T-helper 1 cell (primary cell): ENCODE results near the gene PELI1.

ENCODE experiments used
- DNase-seq, 5 donors: peaks; one replicate each; pipeline ENCODE4 v3.0.0-alpha.2; 2012 to 2020
- total RNA-seq, 4 donors: gene quantifications; one replicate each; lab custom pipeline; 2026; lab: John Stamatoyannopoulos, UW

Gene PELI1
- 157 to 319 (median 220) reads per million in 4 donors for total RNA-seq

GRCh38 chr2:64144057-64145013, at the start of gene PELI1:
Gene PELI1, minus strand, starts transcription at chr2:64144420. Its CDS starts 36,110 bp downstream, at chr2:64108310.
- DNase-seq = peak; percentile 88 to 97 (median 91)

- no peak for DNase-seq
Measured at GRCh38 chr2:64193491-64193890, 49.3 kb upstream of the PELI1 start.

GRCh38 chr2:64192664-64193105, 48.5 kb upstream of the PELI1 start:
- no peak for DNase-seq

- no peak for DNase-seq
Measured at GRCh38 chr2:64192125-64192479, 47.9 kb upstream of the PELI1 start.

- DNase-seq = no peak
Measured at GRCh38 chr2:64189586-64189985, 45.4 kb upstream of the PELI1 start.

- DNase-seq = no peak
Measured at GRCh38 chr2:64189167-64189566, 44.9 kb upstream of the PELI1 start.

GRCh38 chr2:64186699-64187605, 42.7 kb upstream of the PELI1 start:
- DNase-seq = no peak

GRCh38 chr2:64179582-64180321, 35.5 kb upstream of the PELI1 start:
- peak in 1 of 5 donors; percentile 47 for DNase-seq

- no peak for DNase-seq
Measured at GRCh38 chr2:64177315-64177714, 33.1 kb upstream of the PELI1 start.

- DNase-seq = no peak
Measured at GRCh38 chr2:64175419-64176197, 31.4 kb upstream of the PELI1 start.

- DNase-seq = no peak
Measured at GRCh38 chr2:64173156-64174135, 29.2 kb upstream of the PELI1 start.

- no peak for DNase-seq
Measured at GRCh38 chr2:64168756-64169155, 24.5 kb upstream of the PELI1 start.

GRCh38 chr2:64168201-64168600, 24.0 kb upstream of the PELI1 start:
- DNase-seq = no peak

GRCh38 chr2:64166637-64167420, 22.6 kb upstream of the PELI1 start:
- DNase-seq = no peak

- no peak for DNase-seq
Measured at GRCh38 chr2:64166212-64166611, 22.0 kb upstream of the PELI1 start.

- DNase-seq = no peak
Measured at GRCh38 chr2:64165706-64166105, 21.5 kb upstream of the PELI1 start.

GRCh38 chr2:64164629-64165028, 20.4 kb upstream of the PELI1 start:
- DNase-seq = no peak

GRCh38 chr2:64162516-64162915, 18.3 kb upstream of the PELI1 start:
- DNase-seq = no peak

- no peak for DNase-seq
Measured at GRCh38 chr2:64157792-64158191, 13.6 kb upstream of the PELI1 start.

- DNase-seq = no peak
Measured at GRCh38 chr2:64153811-64154210, 9.6 kb upstream of the PELI1 start.
